Measurements from ENCODE around the gene GLMN. TPM values are rescaled to one million over a fixed set of nuclear protein-coding genes. Genes with fewer than 3 reads are reported as not detected.

The GLMN gene
- total RNA-seq, 1 experiment from 2014 or later: 10.4 TPM

- in situ Hi-C loops (cut with HindIII; ENCODE audit: low pct_unique_long_range_greater_than_20kb, low sequenced_read_pairs) (no loop called here), intact Hi-C loops (cut with micrococcal nuclease; ENCODE audit: unreplicated experiment) (no loop called here)
- Histone ChIP-seq H3K9me3 (ENCODE audit: control insufficient read depth, insufficient read depth, low read depth, low read length) (no peaks in the 10 kb centered on the region), H3K27me3 (ENCODE audit: control insufficient read depth, insufficient read depth, low read length) (no peaks in the 10 kb centered on the region), H3K36me3 (ENCODE audit: control insufficient read depth, insufficient read depth, low read length) (no peaks in the 10 kb centered on the region), H3K4me3 (ENCODE audit: low read depth in 2 of 2, low read length in 2 of 2) (no peak overlapping the region), H3K4me1 (ENCODE audit: control insufficient read depth, insufficient read depth, low read length) (no peaks in the 10 kb centered on the region), H3K27ac (ENCODE audit: low read length) (no peak overlapping the region)
- ChIA-PET CTCF (no interaction called here), POLR2A (no interaction called here)
- DNase-seq (ENCODE audit: low read depth, low spot score): no peak
- no TSS peak for BruUV-seq (replicated peaks)
- no peak for ATAC-seq
- no peak for TF ChIP-seq SIN3A (IDR thresholded peaks at IDR 0.05; ENCODE audit: borderline replicate concordance, insufficient read depth, low read depth, low read length)
- TF ChIP-seq POLR2AphosphoS5 (IDR thresholded peaks at IDR 0.05; ENCODE audit: low read depth, low read length): no peak
- no peak for TF ChIP-seq REST (IDR thresholded peaks at IDR 0.05; ENCODE audit: insufficient read depth in 1 of 2, low read depth in 2 of 2, low read length in 1 of 2)
- no peak for TF ChIP-seq TCF7L2 (IDR thresholded peaks at IDR 0.05; ENCODE audit: low read depth, low read length)
- TF ChIP-seq CTCF (IDR thresholded peaks at IDR 0.05): no peak
These were observed 23.8 kb downstream of the GLMN start for GRCh38 chr1:92274939-92275338.

GRCh38 chr1:92273039-92273438, 25.7 kb downstream of the GLMN start:
- CTCF ChIA-PET: interaction anchor here (0.6 kb wide), 1 partner anchor 63 kb away, joined by 3 read pairs; no protein-coding TSS in a partner anchor
- Histone ChIP-seq H3K9me3 (ENCODE audit: control insufficient read depth, insufficient read depth, low read depth, low read length) (no peaks in the 10 kb centered on the region), H3K36me3 (ENCODE audit: control insufficient read depth, insufficient read depth, low read length) (no peaks in the 10 kb centered on the region), H3K4me1 (ENCODE audit: control insufficient read depth, insufficient read depth, low read length) (no peaks in the 10 kb centered on the region), H3K27me3 (ENCODE audit: control insufficient read depth, insufficient read depth, low read length) (no peaks in the 10 kb centered on the region), H3K27ac (ENCODE audit: low read length) (no peak overlapping the region), H3K4me3 (ENCODE audit: low read depth in 2 of 2, low read length in 2 of 2) (no peak overlapping the region)
- DNase-seq (ENCODE audit: low read depth, low spot score): no peak
- intact Hi-C loops (cut with micrococcal nuclease; ENCODE audit: unreplicated experiment) (no loop called here), in situ Hi-C loops (cut with HindIII; ENCODE audit: low pct_unique_long_range_greater_than_20kb, low sequenced_read_pairs) (no loop called here)
- POLR2A ChIA-PET: no interaction called here
- TF ChIP-seq CTCF (IDR thresholded peaks at IDR 0.05) (no peak), SIN3A (IDR thresholded peaks at IDR 0.05; ENCODE audit: borderline replicate concordance, insufficient read depth, low read depth, low read length) (no peak), POLR2AphosphoS5 (IDR thresholded peaks at IDR 0.05; ENCODE audit: low read depth, low read length) (no peak), REST (IDR thresholded peaks at IDR 0.05; ENCODE audit: insufficient read depth in 1 of 2, low read depth in 2 of 2, low read length in 1 of 2) (no peak), TCF7L2 (IDR thresholded peaks at IDR 0.05; ENCODE audit: low read depth, low read length) (no peak)
- no peak for ATAC-seq
- BruUV-seq (replicated peaks): no TSS peak
